Measurements from ENCODE around the gene GGCX.
"Not testable (repeated sequence)": the region's sequence is repeated elsewhere in the genome, so short reads cannot be mapped to it uniquely, and the experiment has no call there.

The GGCX gene

GRCh38 chr2:85594715-85595300 lies 33.5 kb upstream of the GGCX start:
- no peak for DNase-seq (ENCODE audit: low read depth)

DNA sequence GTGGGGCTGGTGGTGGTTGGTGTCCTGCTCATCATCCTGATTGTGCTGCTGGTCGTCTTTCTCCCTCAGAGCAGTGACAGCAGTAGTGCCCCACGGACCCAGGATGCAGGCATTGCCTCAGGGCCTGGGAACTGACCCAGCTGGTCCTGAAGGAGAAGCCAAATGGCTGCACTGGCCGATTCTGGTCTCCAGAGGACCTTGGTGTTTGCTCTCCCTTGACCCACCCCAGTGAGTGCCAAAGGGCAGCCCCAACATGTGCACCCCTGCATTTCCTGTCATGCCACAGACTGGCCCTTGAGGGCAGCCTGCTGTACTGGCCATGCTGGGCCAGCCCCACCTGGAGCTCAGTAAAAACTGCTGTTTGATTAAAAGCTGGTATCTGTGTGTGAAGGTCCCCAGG lies 31.7 kb upstream of the GGCX start:
- DNase-seq (ENCODE audit: low read depth), result no peak

- DNase-seq (ENCODE audit: low read depth), result not testable (repeated sequence)
Measured at GRCh38 chr2:85592299-85592698, 31.0 kb upstream of the GGCX start.

- DNase-seq (ENCODE audit: low read depth), result no peak
Measured at GRCh38 chr2:85591563-85591962, 30.3 kb upstream of the GGCX start.

GRCh38 chr2:85590950-85591349 lies 29.7 kb upstream of the GGCX start:
- no peak for DNase-seq (ENCODE audit: low read depth)

GRCh38 chr2:85589982-85590791 lies 28.9 kb upstream of the GGCX start:
- no peak for DNase-seq (ENCODE audit: low read depth)

DNA sequence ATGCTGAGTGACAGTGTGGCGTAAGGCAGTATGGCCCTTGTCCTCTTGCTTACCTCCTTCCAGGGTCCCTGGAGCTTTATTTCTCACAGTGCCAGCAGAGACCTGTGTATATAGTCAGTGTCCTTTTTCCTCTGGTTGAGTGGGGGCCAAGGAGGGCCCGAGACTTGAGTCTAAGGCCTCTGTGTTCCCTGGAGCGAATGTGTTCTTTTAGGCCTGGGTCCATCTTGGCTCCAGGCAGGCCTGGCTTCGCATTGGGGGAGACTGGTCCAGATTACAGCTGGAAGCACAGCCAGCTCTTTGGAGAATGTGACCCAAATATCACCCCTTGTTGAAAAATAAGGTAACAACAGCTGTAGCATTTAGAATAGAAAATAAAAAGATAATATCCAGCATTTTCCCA lies 27.9 kb upstream of the GGCX start:
- DNase-seq (ENCODE audit: low read depth), result no peak

GRCh38 chr2:85588645-85589044 lies 27.4 kb upstream of the GGCX start:
- no peak for DNase-seq (ENCODE audit: low read depth)

DNA sequence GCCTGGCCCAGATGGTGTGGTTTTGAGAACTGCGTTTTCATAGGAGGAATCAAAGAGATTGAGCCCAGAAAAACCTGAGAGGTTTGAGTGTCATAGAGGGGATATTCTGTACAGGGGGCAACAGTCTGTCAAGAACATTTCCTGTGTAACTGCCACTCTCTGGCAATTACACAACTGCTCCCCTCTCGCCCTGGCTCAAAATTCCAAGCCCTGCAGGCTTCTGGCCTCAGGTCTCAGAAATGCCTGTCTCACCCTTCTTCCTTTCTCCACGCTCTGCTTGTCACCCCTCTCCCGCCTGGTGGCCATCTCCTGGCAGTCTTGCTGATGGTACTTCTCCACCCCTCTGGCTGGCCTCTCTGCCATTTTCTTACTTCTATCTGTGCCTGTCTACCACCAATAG lies 26.9 kb upstream of the GGCX start:
- DNase-seq (ENCODE audit: low read depth), result no peak

DNA sequence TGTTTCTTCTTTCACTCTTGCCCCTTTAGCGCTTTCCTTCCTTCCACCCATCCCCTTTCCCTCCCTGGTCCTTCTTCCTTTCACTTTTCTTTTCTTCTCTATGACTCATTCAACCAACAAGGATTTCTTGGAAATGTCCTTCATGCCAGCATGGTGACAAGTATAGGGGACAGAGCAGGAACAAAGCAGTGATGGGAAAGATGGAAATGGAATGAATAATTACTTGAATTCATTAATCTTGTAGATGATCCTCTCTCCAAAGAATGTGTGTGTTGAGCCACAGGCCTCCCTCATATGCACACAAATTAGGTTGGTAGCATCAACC lies 24.4 kb upstream of the GGCX start:
- DNase-seq (ENCODE audit: low read depth), result no peak

GRCh38 chr2:85584857-85585780 lies 23.8 kb upstream of the GGCX start:
- DNase-seq (ENCODE audit: low read depth), result no peak

DNA sequence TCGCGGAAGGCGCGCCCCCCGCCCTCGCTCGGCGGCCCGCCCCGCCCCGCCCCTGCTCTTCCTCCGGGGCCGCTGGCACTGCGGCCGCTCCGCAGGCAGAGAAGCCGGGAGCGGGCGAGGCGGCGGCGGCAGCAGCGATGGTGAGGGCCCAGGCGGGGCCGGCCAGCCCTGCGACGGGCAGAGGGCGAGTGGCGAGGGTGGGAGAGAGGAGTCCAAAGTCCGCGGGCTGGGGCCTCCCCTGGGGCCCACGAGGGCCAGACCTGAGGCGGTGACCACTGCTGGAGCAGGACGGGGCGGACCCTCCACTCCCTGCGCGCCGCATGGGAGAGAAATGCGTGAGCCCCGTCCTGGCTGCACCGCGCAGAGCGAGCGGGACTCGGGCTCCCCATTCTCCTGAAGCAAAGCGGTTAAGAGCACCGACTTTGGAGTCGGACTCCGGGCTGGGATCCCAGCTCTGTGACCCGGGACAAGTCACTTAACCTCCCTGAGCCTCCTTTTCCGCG lies 23.1 kb upstream of the GGCX start, which contains the start of gene VAMP5:
Gene VAMP5 (plus strand): TSS at position 78 of the 503 bp plus-strand sequence. CDS start 60 bp downstream, at position 138.
- DNase-seq (ENCODE audit: low read depth), result no peak

DNA sequence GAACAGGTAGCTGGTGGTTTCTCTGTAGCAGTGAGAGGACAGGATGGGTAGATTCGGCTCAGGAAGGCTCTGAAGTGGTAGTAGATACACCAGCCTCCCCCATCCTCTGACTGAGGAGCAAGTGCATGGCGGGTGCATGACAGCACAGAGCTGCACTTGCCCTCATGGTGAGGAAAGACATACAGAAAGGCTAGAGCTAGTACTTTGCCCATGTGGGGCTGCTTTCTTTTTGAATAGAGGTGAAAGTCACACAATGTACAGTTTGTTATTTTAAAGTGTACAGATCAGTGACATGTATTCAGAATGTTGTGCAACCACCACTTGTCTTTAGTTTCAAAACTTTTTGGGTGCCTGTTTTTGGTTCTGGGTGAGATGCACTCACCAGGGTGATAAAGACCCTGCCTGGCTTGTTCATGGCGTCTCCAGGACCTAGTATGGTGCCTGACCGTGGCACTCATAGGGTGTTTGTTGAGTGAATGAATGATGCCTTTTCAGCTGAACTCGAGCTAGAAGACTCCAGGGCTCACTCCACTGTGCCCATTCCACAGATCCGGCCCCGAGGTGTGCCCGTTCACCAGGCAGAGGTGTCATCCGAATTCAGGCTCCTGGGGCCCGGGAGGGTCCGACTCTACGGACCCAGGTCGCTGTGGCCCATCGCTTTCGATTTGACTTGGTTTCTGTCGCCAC lies 22.5 kb upstream of the GGCX start:
- no peak for DNase-seq (ENCODE audit: low read depth)

DNA sequence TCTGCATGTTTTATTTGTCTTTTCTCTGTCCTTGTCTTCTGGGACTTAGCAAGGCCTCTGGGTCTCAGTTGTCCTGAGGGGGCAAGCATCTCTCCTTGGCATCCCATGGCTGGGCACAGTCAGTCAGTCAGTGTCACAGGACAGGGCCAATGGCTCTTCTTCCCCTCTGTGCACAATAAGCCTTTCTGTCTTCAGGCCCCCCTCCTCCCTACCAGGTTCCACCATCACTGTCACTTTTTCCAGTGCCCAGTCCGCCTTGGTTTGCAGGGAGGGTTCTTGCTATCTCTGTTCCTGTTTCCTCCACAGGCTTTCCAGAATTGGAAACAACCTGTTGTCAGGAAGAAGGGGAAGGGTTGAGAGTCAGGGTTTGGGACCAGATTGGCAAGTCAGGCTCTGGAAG lies 21.2 kb upstream of the GGCX start:
- DNase-seq (ENCODE audit: low read depth), result no peak

DNA sequence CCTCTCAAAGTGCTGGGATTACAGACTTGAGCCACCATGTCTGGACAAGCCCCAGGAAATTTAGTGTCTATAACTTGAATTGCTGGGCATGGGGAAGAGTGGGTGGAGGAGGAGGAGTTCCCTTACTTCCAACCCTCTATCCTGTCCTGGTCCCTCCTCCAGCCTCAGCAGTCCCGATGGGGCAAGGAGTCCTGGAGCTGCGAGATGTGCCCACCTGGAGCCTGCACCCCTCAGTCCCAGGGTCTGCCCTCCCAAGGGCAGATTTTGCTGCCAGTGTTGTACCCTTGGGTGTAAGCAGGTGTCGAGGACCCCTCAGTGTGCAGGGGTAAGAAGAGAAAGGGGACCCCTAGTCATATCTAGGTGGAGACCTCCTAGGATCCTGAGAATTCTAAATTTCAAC lies 18.9 kb upstream of the GGCX start:
- no peak for DNase-seq (ENCODE audit: low read depth)

DNA sequence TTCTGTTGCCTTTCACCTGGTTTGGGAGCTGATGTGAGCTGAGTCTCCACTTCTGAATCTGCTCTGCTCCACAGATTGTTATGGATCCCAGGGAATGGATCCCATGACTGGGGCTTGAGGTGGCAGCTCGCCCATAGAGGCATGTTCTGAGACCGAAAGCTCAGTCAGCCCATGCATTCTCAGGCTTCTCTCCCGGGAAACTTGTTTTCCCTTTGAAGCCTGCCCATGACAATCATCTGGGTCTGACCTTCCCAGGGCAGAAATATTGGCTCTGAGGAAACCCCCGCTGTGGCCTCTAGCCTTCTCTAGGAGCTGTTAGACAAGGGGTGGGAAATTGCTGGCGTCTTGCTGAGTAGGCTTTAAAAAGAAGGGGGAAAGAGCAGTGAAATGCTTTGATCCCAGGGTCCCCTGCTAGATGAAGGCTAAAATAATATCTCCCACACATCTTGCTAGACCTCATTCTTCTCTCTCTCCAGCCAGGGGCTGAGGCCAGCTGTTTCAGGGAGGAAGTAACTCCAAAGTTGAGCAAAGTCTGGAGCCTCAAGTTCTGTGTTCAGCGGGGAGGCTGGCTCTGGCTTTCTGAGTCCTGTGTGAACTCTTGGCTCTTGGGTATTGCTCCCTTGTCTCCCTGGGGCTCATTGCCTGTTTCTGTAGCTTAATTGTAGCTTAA lies 18.1 kb upstream of the GGCX start:
- DNase-seq (ENCODE audit: low read depth), result no peak

DNA sequence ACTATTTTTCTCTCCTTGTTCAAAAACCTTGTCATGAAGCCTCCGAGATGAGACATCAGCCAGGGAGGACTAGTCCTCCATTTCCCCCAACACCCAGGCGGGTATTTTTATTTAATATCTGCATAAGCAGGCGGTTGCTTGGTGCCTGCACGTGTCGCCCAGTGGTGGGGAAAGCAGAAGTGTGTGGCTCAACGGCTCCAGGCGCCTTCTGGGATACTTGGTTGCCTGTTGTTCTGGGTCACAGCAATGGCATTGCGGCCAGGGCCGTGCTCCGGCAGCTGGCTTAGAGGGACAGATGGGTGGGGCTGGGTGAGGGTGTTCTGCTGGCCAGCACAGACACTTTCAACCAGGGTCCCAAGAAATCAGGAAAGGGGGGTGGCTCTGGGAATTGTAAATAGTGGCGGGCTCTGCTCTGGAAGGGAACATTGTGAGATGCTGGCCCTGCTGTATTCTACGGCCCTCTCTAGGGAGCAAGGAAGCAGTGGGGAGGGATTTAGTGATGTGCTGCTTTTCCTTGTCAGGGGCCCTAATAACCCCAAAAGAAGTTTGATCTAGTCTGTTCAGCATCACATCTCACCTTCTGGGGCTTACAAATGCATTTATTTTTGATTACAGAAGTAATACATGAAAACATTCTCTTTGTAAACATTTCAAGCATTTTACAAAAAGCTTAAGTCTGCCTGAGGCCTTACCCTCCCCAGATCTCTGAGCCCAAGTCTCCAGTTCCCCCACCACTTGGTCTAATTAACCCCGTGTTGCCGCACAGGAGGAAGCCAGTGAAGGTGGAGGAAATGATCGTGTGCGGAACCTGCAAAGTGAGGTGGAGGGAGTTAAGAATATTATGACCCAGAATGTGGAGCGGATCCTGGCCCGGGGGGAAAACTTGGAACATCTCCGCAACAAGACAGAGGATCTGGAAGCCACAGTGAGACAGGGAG lies 17.2 kb upstream of the GGCX start:
- no peak for DNase-seq (ENCODE audit: low read depth)

GRCh38 chr2:85577386-85578242 lies 16.3 kb upstream of the GGCX start, which contains the start of gene VAMP8:
VAMP8 (plus strand) TSS chr2:85577586; CDS start chr2:85577647, 61 bp downstream.
- no peak for DNase-seq (ENCODE audit: low read depth)

DNA sequence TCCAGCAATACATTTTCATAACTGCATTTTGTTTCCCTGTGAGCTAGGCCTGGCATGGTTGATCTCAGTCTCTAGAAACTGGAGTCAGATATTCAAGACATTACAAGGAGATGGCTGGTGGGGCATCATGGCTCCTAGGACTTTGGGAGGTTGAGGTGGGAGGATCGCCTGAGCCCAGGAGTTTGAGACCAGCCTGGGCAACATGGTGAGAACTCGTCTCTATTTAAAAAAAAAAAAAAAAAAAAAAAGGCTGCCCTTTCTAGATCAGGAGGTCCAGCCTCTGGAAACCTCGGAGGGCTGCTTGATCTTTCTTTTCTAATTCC lies 15.7 kb upstream of the GGCX start:
- DNase-seq (ENCODE audit: low read depth), result no peak

Data from stimulated activated CD8-positive, alpha-beta memory T cell treated with anti-CD3 and anti-CD28 coated beads, Interleukin-7, amount 100 ng/mL, for 24 hours (primary cell).